Trophoblast cell (in vitro differentiated cells and primary cell): ENCODE data around the gene SLC6A9.

ENCODE experiments used
- DNase-seq, 2 donors: peaks; one replicate each; pipeline ENCODE4 v3.0.0-alpha.2; 2016
- H2AFZ ChIP-seq: 2 replicates; pipeline ENCODE4 v1.6.1; 2013; ENCODE audit warnings: low read length, moderate library complexity, mild to moderate bottlenecking; ENCODE audit not compliant: insufficient read depth, poor library complexity
- H2AK5ac ChIP-seq: 2 replicates; pipeline ENCODE4 v1.6.1; 2013; ENCODE audit warnings: mild to moderate bottlenecking, low read length
- H2BK120ac ChIP-seq: 2 replicates; pipeline ENCODE4 v1.6.1; 2013; ENCODE audit warnings: low read length, mild to moderate bottlenecking, moderate library complexity; ENCODE audit not compliant: insufficient read depth, poor library complexity
- H2BK12ac ChIP-seq: 2 replicates; pipeline ENCODE4 v1.6.1; 2013; ENCODE audit warnings: mild to moderate bottlenecking, low read length, moderate library complexity
- H2BK5ac ChIP-seq: 2 replicates; pipeline ENCODE4 v1.6.1; 2013; ENCODE audit warnings: low read length, low read depth, moderate library complexity, mild to moderate bottlenecking; ENCODE audit not compliant: poor library complexity
- H3K14ac ChIP-seq: 2 replicates; pipeline ENCODE4 v1.6.1; 2013; ENCODE audit warnings: mild to moderate bottlenecking, low read length
- H3K18ac ChIP-seq: 2 replicates; pipeline ENCODE4 v1.6.1; 2013; ENCODE audit warnings: mild to moderate bottlenecking, low read length
- H3K23ac ChIP-seq: 2 replicates; pipeline ENCODE4 v1.6.1; 2013; ENCODE audit warnings: low read length
- H3K27ac ChIP-seq: 2 replicates; pipeline ENCODE4 v1.5.1; 2013; ENCODE audit warnings: low read depth, mild to moderate bottlenecking, inconsistent platforms, low read length, moderate library complexity
- H3K27me3 ChIP-seq: 2 replicates; pipeline ENCODE4 v1.6.1; 2013; ENCODE audit warnings: inconsistent platforms, mild to moderate bottlenecking, low read length, moderate library complexity; ENCODE audit not compliant: insufficient read depth
- H3K36me3 ChIP-seq, 2 experiments: 1 replicate in 1 of 2; 2 replicates in 1 of 2; pipeline ENCODE4 v1.6.1; 2013; ENCODE audit warnings: low read length in 2 of 2, mild to moderate bottlenecking in 2 of 2, moderate library complexity in 1 of 2; ENCODE audit not compliant: insufficient read depth in 2 of 2, control insufficient read depth in 1 of 2
- H3K4ac ChIP-seq: 2 replicates; pipeline ENCODE4 v1.6.1; 2013; ENCODE audit warnings: low read depth, mild to moderate bottlenecking, low read length, moderate library complexity
- H3K4me1 ChIP-seq, 2 experiments: 1 replicate in 1 of 2; 2 replicates in 1 of 2; pipeline ENCODE4 v1.6.1; 2013; ENCODE audit warnings: low read length in 2 of 2, mild to moderate bottlenecking in 2 of 2, moderate library complexity in 1 of 2; ENCODE audit not compliant: insufficient read depth in 2 of 2, control insufficient read depth in 1 of 2
- H3K4me2 ChIP-seq: 2 replicates; pipeline ENCODE4 v1.6.1; 2013; ENCODE audit warnings: inconsistent platforms, mild to moderate bottlenecking, low read length, moderate library complexity
- H3K4me3 ChIP-seq: 2 replicates; pipeline ENCODE4 v1.5.1; 2013; ENCODE audit warnings: mild to moderate bottlenecking, low read depth, low read length, inconsistent platforms
- H3K79me1 ChIP-seq: one replicate; pipeline ENCODE4 v1.6.1; 2013; ENCODE audit warnings: low read length
- H3K79me2 ChIP-seq: 2 replicates; pipeline ENCODE4 v1.6.1; 2013; ENCODE audit warnings: low read length, mild to moderate bottlenecking; ENCODE audit not compliant: control insufficient read depth, insufficient read depth, poor library complexity
- H3K9ac ChIP-seq: 2 replicates; pipeline ENCODE4 v1.6.1; 2013; ENCODE audit warnings: mild to moderate bottlenecking, low read length
- H3K9me3 ChIP-seq: 2 replicates; pipeline ENCODE4 v1.6.1; 2013; ENCODE audit warnings: low read depth, mild to moderate bottlenecking, control low read depth, inconsistent platforms, low read length; ENCODE audit not compliant: insufficient read depth
- H4K12ac ChIP-seq: 2 replicates; pipeline ENCODE4 v1.6.1; 2013; ENCODE audit warnings: low read depth, mild to moderate bottlenecking, low read length, moderate library complexity
- H4K8ac ChIP-seq: 2 replicates; pipeline ENCODE4 v1.6.1; 2013; ENCODE audit warnings: low read depth, mild to moderate bottlenecking, low read length, moderate library complexity
- H4K91ac ChIP-seq: one replicate; pipeline ENCODE4 v1.6.1; 2013; ENCODE audit warnings: low read depth, mild to moderate bottlenecking, low read length, moderate library complexity
- WGBS: extraction: QIAGEN DNeasy Blood & Tissue Kit; methylation state at CpG from one replicate; pipeline ENCODE4 v1.1.7; 2013; ENCODE audit warnings: missing lambda C conversion rate; ENCODE audit not compliant: insufficient read length, insufficient coverage; ENCODE audit errors: extremely low coverage; 5-methylcytosine and 5-hydroxymethylcytosine counted together

Gene SLC6A9

GRCh38 chr1:44061857-44062256 lies 30.6 kb upstream of the SLC6A9 start:
- H4K12ac ChIP-seq: no peak overlapping the region
- no peak overlapping the region for H2BK5ac ChIP-seq

GRCh38 chr1:44060830-44061267 lies 29.6 kb upstream of the SLC6A9 start:
- Histone ChIP-seq H3K9me3 (no peaks in the 10 kb centered on the region), H3K79me2 (no peaks in the 10 kb centered on the region), H3K4me3 (no peak overlapping the region), H3K4me1 (no peaks in the 10 kb centered on the region), H3K79me1 (no peaks in the 10 kb centered on the region), H3K4ac (no peak overlapping the region), H4K91ac (no peak overlapping the region), H3K9ac (no peak overlapping the region), H3K27ac (no peak overlapping the region), H4K12ac (no peak overlapping the region), H2AFZ (no peak overlapping the region), H2BK12ac (no peak overlapping the region), H3K27me3 (peaks cover 2% of the 10 kb centered on the region), H3K14ac (no peak overlapping the region), H3K36me3 (no peaks in the 10 kb centered on the region), H4K8ac (no peak overlapping the region), H2AK5ac (no peak overlapping the region), H2BK5ac (no peak overlapping the region), H3K23ac (no peak overlapping the region), H3K4me2 (no peak overlapping the region), H3K18ac (no peak overlapping the region), H2BK120ac (no peak overlapping the region)
- no CpG with 5 or more reads among the region's 4 CpGs for WGBS
- DNase-seq: no peak

More at GRCh38 chr1:44061857-44062256, 30.6 kb upstream of the SLC6A9 start:
- no peak overlapping the region for H2AFZ ChIP-seq
- no peak overlapping the region for H3K27ac ChIP-seq
- no peak overlapping the region for H3K4ac ChIP-seq
- WGBS: no CpG with 5 or more reads among the region's 2 CpGs
- no peak overlapping the region for H3K18ac ChIP-seq
- no peak overlapping the region for H3K4me2 ChIP-seq
- no peaks in the 10 kb centered on the region for H3K4me1 ChIP-seq
- no peak overlapping the region for H4K8ac ChIP-seq
- H4K91ac ChIP-seq: no peak overlapping the region
- H3K36me3 ChIP-seq: no peaks in the 10 kb centered on the region
- H3K4me3 ChIP-seq: no peak overlapping the region
- H3K23ac ChIP-seq: no peak overlapping the region
- H2BK120ac ChIP-seq: no peak overlapping the region
- no peak overlapping the region for H3K14ac ChIP-seq
- H2AK5ac ChIP-seq: no peak overlapping the region
- H3K79me1 ChIP-seq: no peaks in the 10 kb centered on the region
- no peaks in the 10 kb centered on the region for H3K79me2 ChIP-seq
- H3K27me3 ChIP-seq: peaks cover 2% of the 10 kb centered on the region
- DNase-seq: no peak
- no peaks in the 10 kb centered on the region for H3K9me3 ChIP-seq
- H2BK12ac ChIP-seq: no peak overlapping the region
- no peak overlapping the region for H3K9ac ChIP-seq

- Histone ChIP-seq H3K14ac (no peak overlapping the region), H3K27ac (no peak overlapping the region), H3K4ac (no peak overlapping the region), H2AK5ac (no peak overlapping the region), H2BK120ac (no peak overlapping the region), H2BK5ac (no peak overlapping the region), H3K9me3 (no peaks in the 10 kb centered on the region), H4K8ac (no peak overlapping the region), H3K4me2 (no peak overlapping the region), H3K9ac (no peak overlapping the region), H4K91ac (no peak overlapping the region), H3K36me3 (no peaks in the 10 kb centered on the region), H2AFZ (no peak overlapping the region), H2BK12ac (no peak overlapping the region), H3K79me2 (no peaks in the 10 kb centered on the region), H3K27me3 (peaks cover 2% of the 10 kb centered on the region), H3K23ac (no peak overlapping the region), H3K4me3 (no peak overlapping the region), H3K18ac (no peak overlapping the region), H3K79me1 (no peaks in the 10 kb centered on the region), H3K4me1 (no peaks in the 10 kb centered on the region), H4K12ac (no peak overlapping the region)
- no peak for DNase-seq
- no CpG with 5 or more reads among the region's 5 CpGs for whole genome bisulfite sequencing
Measured at GRCh38 chr1:44059664-44060355, 28.5 kb upstream of the SLC6A9 start.

DNA sequence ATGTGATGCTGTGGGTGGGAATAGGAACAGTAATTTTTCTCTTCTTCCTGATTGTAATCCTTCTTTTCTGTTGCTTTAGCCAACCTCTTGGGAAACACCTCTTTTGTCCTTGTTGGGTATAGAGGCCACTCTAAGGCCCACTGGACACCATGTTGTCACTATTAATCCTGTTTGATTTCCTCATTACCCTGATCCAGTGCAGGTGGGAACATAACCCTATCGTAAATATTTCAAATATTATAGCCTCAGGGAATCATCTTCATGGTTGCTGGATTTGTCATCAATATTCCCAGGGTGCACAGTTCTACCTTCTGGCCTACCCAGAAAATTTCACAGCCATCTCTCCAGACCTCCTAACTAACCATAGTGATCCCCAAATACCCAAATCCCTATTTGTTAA lies 27.9 kb upstream of the SLC6A9 start:
- Histone ChIP-seq H2BK120ac (no peak overlapping the region), H2AFZ (no peak overlapping the region), H3K4me3 (no peak overlapping the region), H3K14ac (no peak overlapping the region), H3K4me1 (no peaks in the 10 kb centered on the region), H3K9ac (no peak overlapping the region), H4K12ac (no peak overlapping the region), H3K27me3 (peaks cover 2% of the 10 kb centered on the region), H3K23ac (no peak overlapping the region), H3K4ac (no peak overlapping the region), H2AK5ac (no peak overlapping the region), H3K79me1 (no peaks in the 10 kb centered on the region), H3K79me2 (no peaks in the 10 kb centered on the region), H3K4me2 (no peak overlapping the region), H3K36me3 (no peaks in the 10 kb centered on the region), H4K91ac (no peak overlapping the region), H2BK12ac (no peak overlapping the region), H3K9me3 (no peaks in the 10 kb centered on the region), H4K8ac (no peak overlapping the region), H3K27ac (no peak overlapping the region), H3K18ac (no peak overlapping the region), H2BK5ac (no peak overlapping the region)
- WGBS: no CpG with 5 or more reads among the region's 1 CpG
- peak in 1 of 2 donors; percentile 27 for DNase-seq
